ENCODE measurements around the gene NLRP9. TPM values are rescaled to one million over a fixed set of nuclear protein-coding genes. Genes with fewer than 3 reads are reported as not detected.

Gene NLRP9
- total and polyA plus RNA-seq, 10 donors = not detected

- DNase-seq = no peak
- no peaks in the 10 kb centered on the region for H3K9me3 ChIP-seq
- H3K27me3 ChIP-seq (replicated peaks in 1 of 7) = no peaks in the 10 kb centered on the region
- peak overlapping the region in 2 of 8 donors; percentile 2 to 38 for H3K27ac ChIP-seq
- WGBS, 5 donors = 69 to 87% (median 69%) methylated on average over 2 of the region's 2 CpGs
- peaks cover 16 to 96% (median 60%) of the 10 kb centered on the region in 6 donors for H3K4me1 ChIP-seq
- H3K36me3 ChIP-seq = peaks cover 6 to 85% (median 70%) of the 10 kb centered on the region in 6 donors
- TF ChIP-seq POLR2A (IDR thresholded peaks at IDR 0.05) (no peak), POLR2AphosphoS5 (IDR thresholded peaks at IDR 0.05) (no peak)
- intact Hi-C loops (cut with DNase I; ENCODE audit: low total_unique reads) = no loop called here
- no peak overlapping the region for H3K4me3 ChIP-seq
Measured at GRCh38 chr19:55671054-55671378, 67.2 kb downstream of the NLRP9 start.

GRCh38 chr19:55670280-55671053, 67.7 kb downstream of the NLRP9 start:
- Histone ChIP-seq H3K27me3 (replicated peaks in 1 of 7) (no peaks in the 10 kb centered on the region), H3K9me3 (no peaks in the 10 kb centered on the region), H3K27ac (peak overlapping the region in 1 of 8 donors; percentile 38), H3K4me1 (peaks cover 13 to 96% (median 56%) of the 10 kb centered on the region in 6 donors), H3K36me3 (peaks cover 6 to 91% (median 76%) of the 10 kb centered on the region in 6 donors), H3K4me3 (no peak overlapping the region)
- intact Hi-C loops (cut with DNase I; ENCODE audit: low total_unique reads) = no loop called here
- DNase-seq = peak; percentile 89
- 69 to 84% (median 76%) methylated on average over 21 to 23 of the region's 23 CpGs for WGBS, 5 donors
- TF ChIP-seq POLR2AphosphoS5 (IDR thresholded peaks at IDR 0.05) (peak in 1 of 3 donors; percentile 60), CTCF (IDR thresholded peaks at IDR 0.05 in 8 of 11, conservative IDR thresholded peaks at IDR 0.05 in 3 of 11) (no peak)

DNA sequence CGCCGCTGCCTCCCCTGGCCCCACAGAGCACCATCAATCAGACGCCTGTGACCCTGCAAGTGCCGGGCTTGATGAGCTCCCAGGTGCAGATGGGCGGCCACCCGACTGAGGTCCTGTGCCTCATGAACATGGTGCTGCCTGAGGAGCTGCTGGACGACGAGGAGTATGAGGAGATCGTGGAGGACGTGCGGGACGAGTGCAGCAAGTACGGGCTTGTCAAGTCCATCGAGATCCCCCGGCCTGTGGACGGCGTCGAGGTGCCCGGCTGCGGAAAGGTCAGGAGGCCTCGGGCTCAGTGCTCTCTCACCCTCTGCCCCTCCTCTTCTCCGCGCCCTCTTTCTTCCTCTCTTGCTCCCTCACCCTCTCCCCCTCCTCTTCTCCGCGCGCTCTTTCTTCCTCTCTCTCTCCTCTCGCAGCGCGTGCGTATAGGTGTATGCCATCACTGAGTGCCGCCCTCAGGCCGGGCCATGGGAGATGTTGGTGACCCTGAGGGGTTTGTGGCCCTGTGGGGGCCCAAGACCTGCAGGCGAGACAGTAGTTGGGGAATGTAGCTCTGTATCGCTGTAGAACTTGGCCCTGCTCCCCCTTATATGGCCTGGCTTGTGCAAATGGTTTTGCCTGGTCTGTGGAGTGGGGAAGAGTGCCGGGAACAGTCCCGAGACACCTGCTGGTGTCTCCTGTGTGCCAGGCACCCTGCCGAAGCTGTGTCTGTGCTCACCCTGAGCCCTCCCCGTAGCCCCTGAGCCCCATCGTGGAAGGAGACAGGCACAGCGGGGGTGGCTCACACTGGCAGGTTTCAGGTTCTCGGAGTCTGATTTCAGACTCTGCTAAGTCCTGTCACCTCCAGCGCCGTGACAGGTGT, 68.6 kb downstream of the NLRP9 start:
- no peak for DNase-seq
- Histone ChIP-seq H3K36me3 (peaks cover 6 to 99% (median 80%) of the 10 kb centered on the region in 6 donors), H3K9me3 (no peaks in the 10 kb centered on the region), H3K27me3 (replicated peaks in 1 of 7) (no peaks in the 10 kb centered on the region), H3K4me1 (peaks cover 12 to 92% (median 52%) of the 10 kb centered on the region in 6 donors), H3K4me3 (no peak overlapping the region), H3K27ac (no peak overlapping the region)
- peak; percentile 35 to 65 (median 51) for TF ChIP-seq POLR2AphosphoS5 (IDR thresholded peaks at IDR 0.05)
- TF ChIP-seq POLR2A (IDR thresholded peaks at IDR 0.05) = no peak
- TF ChIP-seq CTCF (IDR thresholded peaks at IDR 0.05 in 8 of 11, conservative IDR thresholded peaks at IDR 0.05 in 3 of 11) = no peak
- intact Hi-C loops (cut with DNase I; ENCODE audit: low total_unique reads) = no loop called here
- WGBS, 5 donors = 86 to 92% (median 90%) methylated on average over 35 to 43 of the region's 43 CpGs

GRCh38 chr19:55668603-55669348, 69.4 kb downstream of the NLRP9 start:
- Histone ChIP-seq H3K27me3 (replicated peaks in 1 of 7) (no peaks in the 10 kb centered on the region), H3K4me1 (peaks cover 7 to 87% (median 45%) of the 10 kb centered on the region in 6 donors), H3K9me3 (no peaks in the 10 kb centered on the region), H3K4me3 (no peak overlapping the region), H3K27ac (no peak overlapping the region), H3K36me3 (peaks cover 6 to 100% (median 84%) of the 10 kb centered on the region in 6 donors)
- TF ChIP-seq POLR2AphosphoS5 (IDR thresholded peaks at IDR 0.05) (peak in 1 of 3 donors; percentile 70), CTCF (IDR thresholded peaks at IDR 0.05 in 8 of 11, conservative IDR thresholded peaks at IDR 0.05 in 3 of 11) (no peak), POLR2A (IDR thresholded peaks at IDR 0.05) (no peak)
- intact Hi-C loops (cut with DNase I; ENCODE audit: low total_unique reads) = no loop called here
- 83 to 93% (median 86%) methylated on average over 29 to 30 of the region's 30 CpGs for WGBS, 5 donors
- DNase-seq = no peak

All from spleen (tissue), 11 donors.